Measurements from ENCODE around the gene SH2D3C. TPM values are rescaled to one million over a fixed set of nuclear protein-coding genes. Genes with fewer than 3 reads are reported as not detected.

The SH2D3C gene
- total and polyA plus RNA-seq, 2 of the 8 experiments (the other 6 are each of a cell fraction or from before 2014, with no cell fraction given) = 6.4 to 8.1 TPM

DNA sequence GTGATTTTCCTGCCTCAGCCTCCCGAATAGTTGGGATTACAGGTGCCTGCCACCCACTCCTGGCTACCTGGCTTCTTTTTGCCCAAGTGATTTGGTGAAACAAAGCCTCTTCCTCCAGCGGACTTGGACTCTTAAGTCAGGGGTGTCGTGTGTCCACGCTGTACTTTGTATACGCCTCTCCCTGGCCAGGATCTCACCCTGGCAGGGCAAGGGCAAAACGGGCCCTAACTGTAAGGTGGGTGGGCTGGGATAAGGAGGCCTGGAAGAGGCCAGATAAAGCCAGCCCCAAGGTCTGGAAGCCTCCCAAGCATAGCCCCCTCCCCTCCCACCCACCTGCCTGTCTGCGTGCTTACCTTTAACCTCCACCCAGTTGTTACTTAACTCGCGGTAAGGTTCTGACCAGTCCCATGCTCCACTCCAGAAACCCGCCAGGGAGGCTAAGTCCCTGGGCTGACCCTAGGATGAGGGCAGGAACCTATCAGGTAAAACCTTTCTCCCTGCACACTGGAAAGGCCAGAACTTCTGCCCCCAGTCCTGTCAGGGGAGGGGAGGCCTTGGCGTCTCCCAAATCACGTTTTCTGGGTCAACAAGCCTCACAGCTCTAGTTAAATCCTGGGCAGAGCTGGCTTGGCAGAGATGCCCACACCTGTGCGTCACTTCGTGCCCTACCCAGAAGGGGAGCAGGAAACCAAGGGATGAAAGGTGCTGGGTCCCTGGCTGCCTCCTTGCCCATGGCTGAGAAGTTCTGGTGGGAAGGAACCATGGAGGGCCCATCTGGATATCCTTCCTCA, 15.7 kb upstream of the SH2D3C start:
- Histone ChIP-seq H2BK120ac (replicated peaks; ENCODE audit: low read depth, low read length) (no peak overlapping the region), H3K27ac (ENCODE audit: low read depth, low read length) (no peak overlapping the region), H3K18ac (ENCODE audit: extremely low read depth, low read length) (no peak overlapping the region), H2BK12ac (ENCODE audit: low read depth, low read length) (no peak overlapping the region), H3K4ac (replicated peaks; ENCODE audit: insufficient read length, low read depth, low read length) (no peak overlapping the region), H4K8ac (ENCODE audit: extremely low read depth, insufficient read depth, low read length) (0 out of 2 replicates have a peak overlapping the region, but pooled peaks have one; percentile 9), H3K23ac (ENCODE audit: insufficient read length) (no peak overlapping the region), H4K5ac (ENCODE audit: insufficient read length, low read depth, low read length) (no peak overlapping the region), H3K4me2 (ENCODE audit: insufficient read depth in 1 of 2, low read depth in 2 of 2, low read length in 2 of 2) (no peak overlapping the region), H2AK5ac (ENCODE audit: low read depth, low read length) (no peak overlapping the region), H2BK15ac (ENCODE audit: low read length) (no peak overlapping the region), H3K4me1 (replicated peaks in 1 of 4; ENCODE audit: control insufficient read depth in 3 of 4, insufficient read depth in 4 of 4, low read length in 3 of 4) (no peaks in the 10 kb centered on the region), H2BK5ac (ENCODE audit: low read depth, low read length) (no peak overlapping the region), H3K23me2 (ENCODE audit: low read depth, low read length) (no peaks in the 10 kb centered on the region), H3K27me3 (replicated peaks in 1 of 4; ENCODE audit: control insufficient read depth in 3 of 4, extremely low read depth in 1 of 4, insufficient read depth in 3 of 4, low read length in 3 of 4) (no peaks in the 10 kb centered on the region), H2AFZ (ENCODE audit: low read length) (no peak overlapping the region), H3K9ac (replicated peaks in 1 of 4; ENCODE audit: extremely low read depth in 1 of 4, low read depth in 3 of 4, low read length in 3 of 4) (no peak overlapping the region), H3K79me2 (ENCODE audit: control insufficient read depth in 1 of 2, insufficient read depth in 2 of 2, low read length in 2 of 2) (peaks cover 0 to 14% of the 10 kb centered on the region in 2 experiments; a peak in 1 of 4 replicates), H3K79me1 (ENCODE audit: low read depth, low read length) (peaks cover under 1% of the 10 kb centered on the region; the same call in 1 of the 2 replicates), H3K14ac (ENCODE audit: insufficient read length) (no peak overlapping the region), H3K4me3 (ENCODE audit: extremely low read depth in 1 of 4, insufficient read depth in 2 of 4, low read depth in 3 of 4, low read length in 4 of 4) (no peak overlapping the region), H2BK20ac (ENCODE audit: low read length) (no peak overlapping the region), H4K91ac (replicated peaks; ENCODE audit: insufficient read length, low read length) (no peak overlapping the region), H3K56ac (replicated peaks; ENCODE audit: insufficient read length, low read depth, low read length) (no peak overlapping the region), H4K20me1 (replicated peaks in 1 of 2; ENCODE audit: control insufficient read depth in 1 of 2, insufficient read depth in 2 of 2, low read length in 2 of 2) (peaks cover 15 to 16% of the 10 kb centered on the region in 2 experiments), H3K36me3 (ENCODE audit: control insufficient read depth in 2 of 4, insufficient read depth in 4 of 4, low read length in 3 of 4) (peaks cover 9 to 32% (median 24%) of the 10 kb centered on the region in 4 experiments), H3K9me3 (ENCODE audit: insufficient read depth in 2 of 2, low read depth in 1 of 2, low read length in 1 of 2) (no peaks in the 10 kb centered on the region)
- CTCF ChIA-PET (ENCODE audit: partially characterized antibody) = interaction anchor here (1.0 to 3.3 kb wide), 2 partner anchors 11 to 75 kb away, joined by 5 to 21 read pairs; no protein-coding TSS in a partner anchor
- POLR2A ChIA-PET (ENCODE audit: partially characterized antibody) = interaction anchor here (0.6 to 10.2 kb wide), 16 partner anchors 8 to 137 kb away, joined by 3 to 140 read pairs (median 4); partner anchors contain the start of genes CDK9, FPGS and PIP5KL1
- 83% methylated on average over 12 of the region's 14 CpGs; no CpG with 5 or more reads in 1 of the 2 experiments for WGBS, 2 experiments (ENCODE audit: extremely low coverage in 1 of 2, insufficient coverage in 1 of 2, insufficient read length in 1 of 2, insufficient replicate concordance in 2 of 2, low coverage in 1 of 2, low lambda C conversion rate in 2 of 2, missing lambda C conversion rate in 1 of 2)
- TF ChIP-seq USF2 (IDR thresholded peaks at IDR 0.05; ENCODE audit: low read length) = no peak
- no peak for TF ChIP-seq KDM5A (IDR thresholded peaks at IDR 0.05; ENCODE audit: low read length)
- TF ChIP-seq POLR2AphosphoS5 (IDR thresholded peaks at IDR 0.05; ENCODE audit: low read depth, low read length) = peak; percentile 63; the same call in 1 of the 2 replicates
- no peak for TF ChIP-seq CHD1 (IDR thresholded peaks at IDR 0.05; ENCODE audit: low read depth, low read length)
- no peak for TF ChIP-seq SUZ12 (IDR thresholded peaks at IDR 0.05; ENCODE audit: low read length)
- FAIRE-seq (no peak), DNase-seq (ENCODE audit: low read depth in 1 of 2, low spot score in 2 of 2) (no peak)
